GM12865 (cell line): ENCODE measurements around the gene ZNF20.
"Not testable (repeated sequence)": the region's sequence is repeated elsewhere in the genome, so short reads cannot be mapped to it uniquely, and the experiment has no call there.

Source experiments
- DNase-seq: peaks from one replicate; pipeline ENCODE4 v3.0.0; 2010; ENCODE audit warnings: low read depth
- H3K4me3 ChIP-seq: 2 replicates; pipeline ENCODE4 v1.5.1; 2011; ENCODE audit warnings: mild to moderate bottlenecking, low read depth, low read length, control low read depth
- TF ChIP-seq, protein P1 (sequence below): IDR thresholded peaks from 2 replicates; pipeline ENCODE4 v1.5.1; 2011; ENCODE audit warnings: low read length, control low read depth, low read depth, inconsistent platforms; ENCODE audit not compliant: insufficient read depth; ENCODE audit errors: missing control alignments

Gene ZNF20

DNA sequence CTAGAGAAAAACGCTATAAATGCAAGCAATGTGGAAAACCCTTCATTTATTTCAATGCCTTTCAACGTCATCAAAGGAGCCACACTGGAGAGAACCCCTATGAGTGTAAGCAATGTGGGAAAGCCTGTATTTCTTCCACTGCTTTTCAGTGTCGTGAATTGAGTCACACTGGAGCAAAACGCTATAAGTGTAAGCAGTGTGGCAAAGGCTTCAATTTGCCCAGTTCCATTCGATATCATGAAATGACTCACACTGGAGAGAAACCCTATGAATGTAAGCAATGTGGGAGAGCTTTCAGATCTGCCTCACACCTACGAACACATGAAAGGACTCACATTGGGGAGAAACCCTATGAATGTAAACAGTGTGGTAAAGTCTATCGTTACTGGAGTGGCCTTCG, 27.4 kb downstream of the ZNF20 start:
- H3K4me3 ChIP-seq, result no peak overlapping the region
- TF ChIP-seq, protein P1, sequence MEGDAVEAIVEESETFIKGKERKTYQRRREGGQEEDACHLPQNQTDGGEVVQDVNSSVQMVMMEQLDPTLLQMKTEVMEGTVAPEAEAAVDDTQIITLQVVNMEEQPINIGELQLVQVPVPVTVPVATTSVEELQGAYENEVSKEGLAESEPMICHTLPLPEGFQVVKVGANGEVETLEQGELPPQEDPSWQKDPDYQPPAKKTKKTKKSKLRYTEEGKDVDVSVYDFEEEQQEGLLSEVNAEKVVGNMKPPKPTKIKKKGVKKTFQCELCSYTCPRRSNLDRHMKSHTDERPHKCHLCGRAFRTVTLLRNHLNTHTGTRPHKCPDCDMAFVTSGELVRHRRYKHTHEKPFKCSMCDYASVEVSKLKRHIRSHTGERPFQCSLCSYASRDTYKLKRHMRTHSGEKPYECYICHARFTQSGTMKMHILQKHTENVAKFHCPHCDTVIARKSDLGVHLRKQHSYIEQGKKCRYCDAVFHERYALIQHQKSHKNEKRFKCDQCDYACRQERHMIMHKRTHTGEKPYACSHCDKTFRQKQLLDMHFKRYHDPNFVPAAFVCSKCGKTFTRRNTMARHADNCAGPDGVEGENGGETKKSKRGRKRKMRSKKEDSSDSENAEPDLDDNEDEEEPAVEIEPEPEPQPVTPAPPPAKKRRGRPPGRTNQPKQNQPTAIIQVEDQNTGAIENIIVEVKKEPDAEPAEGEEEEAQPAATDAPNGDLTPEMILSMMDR, result no peak
- DNase-seq, result no peak

DNA sequence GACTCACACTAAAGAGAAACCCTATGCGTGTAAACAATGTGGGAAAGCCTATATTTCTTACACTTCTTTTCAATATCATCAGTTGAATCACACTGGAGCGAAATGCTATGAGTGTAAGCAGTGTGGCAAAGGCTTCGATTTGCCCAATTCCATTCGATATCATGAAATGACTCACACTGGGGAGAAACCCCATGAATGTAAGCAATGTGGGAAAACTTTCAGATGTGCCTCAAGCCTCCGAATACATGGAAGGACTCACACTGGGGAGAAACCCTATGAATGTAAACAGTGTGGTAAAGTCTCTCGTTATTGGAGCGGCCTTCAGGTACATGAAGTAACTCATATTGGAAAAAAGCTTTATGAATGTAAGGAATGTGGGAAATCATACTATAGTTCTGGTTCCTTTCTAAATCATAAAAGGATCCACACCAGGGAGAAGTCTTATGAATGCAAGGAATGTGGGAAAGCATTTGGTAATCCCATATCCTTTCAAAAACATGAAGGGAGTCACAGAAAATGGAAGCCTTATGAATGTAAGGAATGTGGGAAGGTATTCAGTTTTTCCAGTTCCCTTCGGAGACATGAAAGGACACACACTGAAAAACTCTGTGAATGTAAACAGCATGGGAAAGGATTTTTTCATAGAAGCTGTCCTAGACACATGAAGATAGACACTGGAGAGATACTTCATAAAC, 28.1 kb downstream of the ZNF20 start:
- TF ChIP-seq, protein P1, result no peak
- no peak overlapping the region for H3K4me3 ChIP-seq
- no peak for DNase-seq

DNA sequence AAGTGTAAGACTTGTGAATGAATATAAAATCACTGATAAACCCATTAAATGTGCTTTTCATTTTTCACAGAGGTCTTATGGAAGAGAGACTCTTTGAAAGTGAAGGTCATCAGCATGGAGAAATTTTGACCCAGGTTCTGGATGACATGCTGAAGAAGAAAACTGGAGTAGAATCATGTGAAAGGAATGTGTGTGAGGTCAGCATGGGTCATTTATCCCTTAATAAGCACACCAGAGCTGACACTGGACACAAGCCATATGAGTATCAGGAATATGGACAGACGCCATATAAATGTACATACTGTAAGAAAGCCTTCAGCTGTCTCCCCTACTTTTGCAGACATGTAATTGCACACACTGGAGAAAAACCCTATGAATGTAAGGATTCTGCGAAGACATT, 29.0 kb downstream of the ZNF20 start:
- DNase-seq, result no peak
- H3K4me3 ChIP-seq, result no peak overlapping the region
- TF ChIP-seq, protein P1, result no peak

DNA sequence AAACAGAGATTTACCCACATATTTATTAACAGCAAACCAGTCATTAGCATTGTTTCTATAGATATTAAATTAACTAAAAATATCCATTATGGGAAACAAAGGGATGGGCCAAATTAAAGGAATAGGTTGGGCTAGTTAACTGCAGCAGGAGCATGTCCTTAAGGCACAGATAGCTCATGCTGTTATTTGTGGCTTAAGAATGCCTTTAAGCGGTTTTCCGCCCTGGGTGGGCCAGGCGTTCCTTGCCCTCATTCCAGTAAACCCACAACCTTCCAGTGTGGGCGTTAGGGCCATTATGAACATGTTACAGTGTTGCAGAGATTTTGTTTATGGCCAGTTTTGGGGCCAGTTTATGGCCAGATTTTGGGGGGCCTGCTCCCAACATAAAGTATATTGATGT, 36.2 kb downstream of the ZNF20 start:
- not testable (repeated sequence) for DNase-seq, H3K4me3 ChIP-seq

DNA sequence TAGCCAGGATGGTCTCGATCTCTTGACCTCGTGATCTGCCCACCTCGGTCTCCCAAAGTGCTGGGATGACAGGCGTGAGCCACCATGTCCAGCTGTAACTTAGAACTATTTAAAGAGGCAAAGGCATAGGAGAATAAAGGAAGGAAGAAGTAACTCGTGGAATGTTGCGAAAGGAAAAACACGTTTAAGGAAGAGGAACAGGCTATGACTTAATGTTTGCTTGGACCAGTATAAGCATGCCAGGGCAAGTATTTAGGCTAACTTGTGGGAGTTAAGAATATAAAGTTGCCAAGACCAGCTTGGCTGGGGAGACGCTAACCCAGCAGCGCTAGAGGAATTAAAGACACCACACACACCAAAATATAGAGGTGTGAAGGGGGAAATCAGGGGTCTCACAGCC, 42.1 kb downstream of the ZNF20 start:
- DNase-seq, result no peak
- TF ChIP-seq, protein P1, result no peak
- H3K4me3 ChIP-seq, result no peak overlapping the region

GRCh38 chr19:12095111-12095790, 44.9 kb downstream of the ZNF20 start:
- no peak for DNase-seq
- TF ChIP-seq, protein P1, result no peak
- H3K4me3 ChIP-seq, result no peak overlapping the region

- DNase-seq, result peak; percentile 47
- TF ChIP-seq, protein P1, result no peak
- no peak overlapping the region for H3K4me3 ChIP-seq
Measured at GRCh38 chr19:12093777-12094176, 46.4 kb downstream of the ZNF20 start.
